ENCODE results near the gene ACTA2.

DNA sequence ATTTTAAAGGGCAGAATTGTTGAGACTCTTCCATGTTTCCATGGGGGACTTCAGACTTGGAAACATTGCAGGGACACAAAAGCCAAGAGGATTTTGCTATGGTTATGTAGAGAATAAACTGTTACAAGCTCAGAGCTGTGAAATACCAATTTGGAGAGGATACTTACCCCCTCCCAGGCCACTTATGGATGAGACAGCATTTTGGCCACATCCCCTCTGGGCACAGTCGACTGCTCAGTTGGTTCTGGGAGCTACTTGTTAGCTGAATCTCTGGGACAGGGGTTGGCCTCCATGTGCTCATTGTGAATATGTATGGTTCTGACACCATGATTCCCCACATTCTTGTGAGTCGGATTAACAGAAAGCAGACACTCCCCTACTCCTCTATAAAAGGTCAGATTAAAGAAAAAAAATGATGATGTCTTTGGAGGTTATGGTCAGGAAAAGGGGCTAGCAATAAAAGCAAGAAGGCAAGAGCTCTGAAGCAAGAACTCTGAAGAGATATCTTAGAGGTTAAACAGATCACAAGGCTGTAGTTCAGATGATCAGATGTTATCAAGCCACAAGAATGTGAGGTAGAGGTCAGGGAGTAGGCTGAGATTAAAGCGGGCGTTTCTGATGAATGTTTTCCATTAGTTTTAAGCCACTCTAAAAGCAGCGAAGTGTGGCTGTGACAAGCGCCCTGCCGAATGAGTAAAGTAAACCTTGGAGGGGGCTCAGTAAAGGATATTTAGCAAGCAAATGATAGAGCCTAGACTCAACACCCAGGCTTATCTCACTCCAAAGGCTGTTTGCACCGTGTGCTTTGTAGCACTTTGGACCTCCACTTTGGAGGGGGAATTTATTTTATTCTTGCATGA, 55.3 kb downstream of the ACTA2 start:
- TF ChIP-seq, protein P1, sequence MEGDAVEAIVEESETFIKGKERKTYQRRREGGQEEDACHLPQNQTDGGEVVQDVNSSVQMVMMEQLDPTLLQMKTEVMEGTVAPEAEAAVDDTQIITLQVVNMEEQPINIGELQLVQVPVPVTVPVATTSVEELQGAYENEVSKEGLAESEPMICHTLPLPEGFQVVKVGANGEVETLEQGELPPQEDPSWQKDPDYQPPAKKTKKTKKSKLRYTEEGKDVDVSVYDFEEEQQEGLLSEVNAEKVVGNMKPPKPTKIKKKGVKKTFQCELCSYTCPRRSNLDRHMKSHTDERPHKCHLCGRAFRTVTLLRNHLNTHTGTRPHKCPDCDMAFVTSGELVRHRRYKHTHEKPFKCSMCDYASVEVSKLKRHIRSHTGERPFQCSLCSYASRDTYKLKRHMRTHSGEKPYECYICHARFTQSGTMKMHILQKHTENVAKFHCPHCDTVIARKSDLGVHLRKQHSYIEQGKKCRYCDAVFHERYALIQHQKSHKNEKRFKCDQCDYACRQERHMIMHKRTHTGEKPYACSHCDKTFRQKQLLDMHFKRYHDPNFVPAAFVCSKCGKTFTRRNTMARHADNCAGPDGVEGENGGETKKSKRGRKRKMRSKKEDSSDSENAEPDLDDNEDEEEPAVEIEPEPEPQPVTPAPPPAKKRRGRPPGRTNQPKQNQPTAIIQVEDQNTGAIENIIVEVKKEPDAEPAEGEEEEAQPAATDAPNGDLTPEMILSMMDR (conservative IDR thresholded peaks at IDR 0.05): no peak
- no peak for TF ChIP-seq EZH2 (IDR thresholded peaks at IDR 0.05; ENCODE audit: low read depth)

All from PC-9 (cell line).